WTC11 (cell line): ENCODE results near the gene CTNNA3.

ENCODE experiments used
- ATF1 ChIP-seq: sonication (generic); formaldehyde crosslinking; IDR thresholded peaks from 2 replicates; pipeline ENCODE4 v1.8.1; 2023; ENCODE audit warnings: mild to moderate bottlenecking, moderate library complexity, missing genetic modification reagents
- CTCF ChIP-seq: fragments of 200-600 bp; IDR thresholded peaks from 2 replicates; pipeline ENCODE4 v1.8.0; 2022; ENCODE audit warnings: antibody characterized with exemption
- E2F4 ChIP-seq: sonication (generic); formaldehyde crosslinking; IDR thresholded peaks from 2 replicates; pipeline ENCODE4 v1.8.1; 2022; ENCODE audit warnings: low read depth, mild to moderate bottlenecking, moderate library complexity, missing genetic modification reagents, borderline replicate concordance
- ETV6 ChIP-seq: sonication (generic); formaldehyde crosslinking; IDR thresholded peaks from 2 replicates; pipeline ENCODE4 v1.8.1; 2022; ENCODE audit warnings: mild to moderate bottlenecking, missing genetic modification reagents
- GABPB1 ChIP-seq: sonication (generic); formaldehyde crosslinking; IDR thresholded peaks from 2 replicates; pipeline ENCODE4 v1.8.1; 2023; ENCODE audit warnings: mild to moderate bottlenecking, missing genetic modification reagents
- HMGA2 ChIP-seq: fragments of 250-450 bp; sonication (Bioruptor Pico); IDR thresholded peaks from 2 replicates; pipeline ENCODE4 v1.4.0; 2021; ENCODE audit warnings: mild to moderate bottlenecking, moderate library complexity
- PRDM15 ChIP-seq: sonication (generic); formaldehyde crosslinking; IDR thresholded peaks from 2 replicates; pipeline ENCODE4 v1.8.0; 2022; ENCODE audit warnings: missing genetic modification reagents
- TEAD4 ChIP-seq: sonication (generic); formaldehyde crosslinking; IDR thresholded peaks from 2 replicates; pipeline ENCODE4 v1.8.0; 2022; ENCODE audit warnings: mild to moderate bottlenecking, missing genetic modification reagents
- USF2 ChIP-seq: sonication (generic); formaldehyde crosslinking; IDR thresholded peaks from 2 replicates; pipeline ENCODE4 v1.8.1; 2023; ENCODE audit warnings: mild to moderate bottlenecking, missing genetic modification reagents, moderate library complexity
- ZNF532 ChIP-seq: fragments of 250-450 bp; sonication (Bioruptor Pico); IDR thresholded peaks from 2 replicates; pipeline ENCODE4 v1.9.0; 2021; ENCODE audit warnings: mild to moderate bottlenecking, borderline replicate concordance

GRCh38 chr10:66927251-66927935 lies 768.6 kb downstream of the CTNNA3 start:
- TF ChIP-seq USF2 (no peak), CTCF (no peak), PRDM15 (CRISPR knock-in tag) (no peak), GABPB1 (CRISPR knock-in tag) (no peak), ATF1 (CRISPR knock-in tag) (no peak), HMGA2 (CRISPR knock-in tag) (no peak), ETV6 (CRISPR knock-in tag) (no peak), TEAD4 (CRISPR knock-in tag) (no peak), E2F4 (no peak), ZNF532 (no peak)
